ENCODE results near the gene NEMP2. TPM values are rescaled to one million over a fixed set of nuclear protein-coding genes. Genes with fewer than 3 reads are reported as not detected.

The NEMP2 gene
- total and polyA plus RNA-seq, 2 of the 4 experiments (the other 2 are of a cell fraction) = 1.1 to 1.3 TPM

- Histone ChIP-seq H3K36me3 (ENCODE audit: control insufficient read depth, insufficient read depth, low read length) (no peaks in the 10 kb centered on the region), H2AK5ac (ENCODE audit: low read depth, low read length) (no peak overlapping the region), H3K4me1 (ENCODE audit: control insufficient read depth, insufficient read depth, low read length) (no peaks in the 10 kb centered on the region), H2BK120ac (ENCODE audit: low read depth, low read length) (no peak overlapping the region), H3K9me1 (ENCODE audit: insufficient read depth, low read length) (no peaks in the 10 kb centered on the region), H3K4me3 (ENCODE audit: insufficient read depth, low read depth, low read length) (no peak overlapping the region), H3K79me1 (ENCODE audit: low read depth in 1 of 2, low read length in 2 of 2) (no peaks in the 10 kb centered on the region), H3K27ac (ENCODE audit: insufficient read depth, low read length) (no peak overlapping the region), H3K9me3 (ENCODE audit: control insufficient read depth, insufficient read depth, low read length) (no peaks in the 10 kb centered on the region), H2BK20ac (ENCODE audit: low read depth, low read length) (no peak overlapping the region), H2BK5ac (ENCODE audit: low read depth, low read length, poor library complexity, severe bottlenecking) (no peak overlapping the region), H3K14ac (replicated peaks; ENCODE audit: low read depth, low read length) (no peak overlapping the region), H2AK9ac (replicated peaks; ENCODE audit: low read depth, low read length, poor library complexity) (no peak overlapping the region), H4K5ac (ENCODE audit: low read depth, low read length) (no peak overlapping the region), H3K9ac (ENCODE audit: low read depth, low read length) (no peak overlapping the region), H4K8ac (ENCODE audit: low read depth in 2 of 2, low read length in 2 of 2) (no peak overlapping the region), H3K18ac (ENCODE audit: low read depth, low read length) (no peak overlapping the region), H2BK15ac (ENCODE audit: low read depth, low read length) (no peak overlapping the region), H4K91ac (ENCODE audit: insufficient read depth, low read depth, low read length) (no peak overlapping the region), H4K20me1 (ENCODE audit: insufficient read depth, low read length) (no peaks in the 10 kb centered on the region), H3K4ac (ENCODE audit: low read depth, low read length) (no peak overlapping the region), H2AFZ (replicated peaks; ENCODE audit: low read length, poor library complexity) (no peak overlapping the region), H3K4me2 (ENCODE audit: low read depth, low read length) (no peak overlapping the region), H3K23ac (ENCODE audit: low read depth, low read length) (no peak overlapping the region), H3K56ac (ENCODE audit: extremely low read depth, insufficient read depth, low read length) (no peak overlapping the region), H3K27me3 (ENCODE audit: control insufficient read depth, insufficient read depth, low read length) (peaks cover 3% of the 10 kb centered on the region; the same call in 1 of the 2 replicates)
- ATAC-seq (ENCODE audit: low read depth) (no peak), DNase-seq (no peak)
- WGBS, 2 experiments (ENCODE audit: extremely low coverage in 2 of 2, insufficient read length in 1 of 2) = no CpG with 5 or more reads among the region's 3 CpGs
- ChIA-PET POLR2A (ENCODE audit: unreplicated experiment) (no interaction called here), CTCF (no interaction called here)
- TF ChIP-seq CEBPB (IDR thresholded peaks at IDR 0.05; ENCODE audit: low read depth, low read length) (no peak), CHD1 (IDR thresholded peaks at IDR 0.05; ENCODE audit: low read depth, low read length) (no peak), RAD21 (IDR thresholded peaks at IDR 0.05; ENCODE audit: low read length) (no peak), RCOR1 (IDR thresholded peaks at IDR 0.05; ENCODE audit: insufficient replicate concordance, low read length) (no peak), POLR2A (IDR thresholded peaks at IDR 0.05; ENCODE audit: low read depth, low read length) (no peak), MAZ (IDR thresholded peaks at IDR 0.05; ENCODE audit: borderline replicate concordance, low read depth, low read length) (no peak), MAFK (IDR thresholded peaks at IDR 0.05; ENCODE audit: low read depth, low read length) (no peak), ELK1 (IDR thresholded peaks at IDR 0.05; ENCODE audit: borderline replicate concordance, low read depth, low read length) (no peak), BHLHE40 (IDR thresholded peaks at IDR 0.05; ENCODE audit: low read depth, low read length) (no peak), FOS (IDR thresholded peaks at IDR 0.05; ENCODE audit: low read depth, low read length) (no peak), MXI1 (IDR thresholded peaks at IDR 0.05; ENCODE audit: borderline replicate concordance, low read depth, low read length) (no peak), RFX5 (IDR thresholded peaks at IDR 0.05; ENCODE audit: low read depth, low read length) (no peak)
- TF ChIP-seq, protein P1, sequence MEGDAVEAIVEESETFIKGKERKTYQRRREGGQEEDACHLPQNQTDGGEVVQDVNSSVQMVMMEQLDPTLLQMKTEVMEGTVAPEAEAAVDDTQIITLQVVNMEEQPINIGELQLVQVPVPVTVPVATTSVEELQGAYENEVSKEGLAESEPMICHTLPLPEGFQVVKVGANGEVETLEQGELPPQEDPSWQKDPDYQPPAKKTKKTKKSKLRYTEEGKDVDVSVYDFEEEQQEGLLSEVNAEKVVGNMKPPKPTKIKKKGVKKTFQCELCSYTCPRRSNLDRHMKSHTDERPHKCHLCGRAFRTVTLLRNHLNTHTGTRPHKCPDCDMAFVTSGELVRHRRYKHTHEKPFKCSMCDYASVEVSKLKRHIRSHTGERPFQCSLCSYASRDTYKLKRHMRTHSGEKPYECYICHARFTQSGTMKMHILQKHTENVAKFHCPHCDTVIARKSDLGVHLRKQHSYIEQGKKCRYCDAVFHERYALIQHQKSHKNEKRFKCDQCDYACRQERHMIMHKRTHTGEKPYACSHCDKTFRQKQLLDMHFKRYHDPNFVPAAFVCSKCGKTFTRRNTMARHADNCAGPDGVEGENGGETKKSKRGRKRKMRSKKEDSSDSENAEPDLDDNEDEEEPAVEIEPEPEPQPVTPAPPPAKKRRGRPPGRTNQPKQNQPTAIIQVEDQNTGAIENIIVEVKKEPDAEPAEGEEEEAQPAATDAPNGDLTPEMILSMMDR (conservative IDR thresholded peaks at IDR 0.05; ENCODE audit: low read depth, low read length) = no peak
- dilution Hi-C loops (cut with HindIII; ENCODE audit: low sequenced_read_pairs, unreplicated experiment) = no loop called here
- intact Hi-C loops (cut with micrococcal nuclease) = no loop called here
- BruUV-seq (replicated peaks) = no TSS peak
- in situ Hi-C loops (cut with MboI; ENCODE audit: low sequenced_read_pairs) = no loop called here
These were observed 26.6 kb upstream of the NEMP2 start for GRCh38 chr2:190561094-190561493.
